GM21367 (cell line): ENCODE results near the gene PPARD.
"Not testable (repeated sequence)": the region's sequence is repeated elsewhere in the genome, so short reads cannot be mapped to it uniquely, and the experiment has no call there.

Source experiments
- ATAC-seq: cut with Tn5 transposase; IDR thresholded peaks from one replicate; pipeline ENCODE4 v1.9.1; 2021; ENCODE audit not compliant: unreplicated experiment

The PPARD gene

GRCh38 chr6:35403544-35404442, 61.4 kb downstream of the PPARD start:
- ATAC-seq: no peak

GRCh38 chr6:35406711-35407485, 64.5 kb downstream of the PPARD start:
- ATAC-seq: no peak

- no peak for ATAC-seq
Measured at GRCh38 chr6:35409245-35409644, 66.9 kb downstream of the PPARD start.

- no peak for ATAC-seq
Measured at GRCh38 chr6:35410131-35410530, 67.8 kb downstream of the PPARD start.

- ATAC-seq: no peak
Measured at GRCh38 chr6:35411066-35411465, 68.7 kb downstream of the PPARD start.

DNA sequence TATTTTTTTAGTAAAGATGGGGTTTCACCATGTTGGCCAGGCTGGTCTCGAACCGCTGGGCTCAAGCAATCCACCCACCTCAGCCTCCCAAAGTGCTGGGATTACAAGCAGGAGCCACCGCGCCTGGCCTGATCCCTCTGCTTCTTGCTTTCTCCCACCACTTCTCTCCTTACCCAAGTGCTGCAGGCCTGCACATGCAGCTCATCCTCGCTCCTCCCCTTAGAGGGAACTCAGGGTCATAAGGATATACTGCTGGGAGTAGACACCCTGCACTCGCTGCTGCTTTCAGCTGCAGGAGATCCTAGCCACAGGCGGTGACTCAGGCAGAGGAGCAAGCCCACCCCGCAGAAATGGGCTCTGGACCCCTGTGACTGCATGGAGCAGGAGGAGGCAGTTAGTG, 69.7 kb downstream of the PPARD start:
- ATAC-seq: no peak

DNA sequence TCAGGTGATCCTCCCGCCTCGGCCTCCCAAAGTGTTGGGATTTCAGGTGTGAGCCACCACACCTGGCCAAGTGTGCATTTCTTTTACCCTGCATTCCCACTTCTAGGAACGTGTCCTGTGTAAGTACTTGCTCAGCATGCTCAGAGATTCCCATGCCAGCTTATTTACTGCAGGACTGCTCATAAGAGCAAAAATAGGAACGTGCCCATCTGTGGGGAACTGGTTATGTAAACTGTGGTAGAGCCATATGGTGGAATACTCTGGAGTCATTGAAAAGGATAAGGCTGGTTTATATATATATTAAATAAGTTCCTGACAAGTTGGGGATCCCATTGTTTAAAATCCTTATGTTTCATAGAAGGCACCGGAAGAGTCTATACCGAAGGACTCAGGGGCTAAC, 71.6 kb downstream of the PPARD start:
- ATAC-seq: no peak

- no peak for ATAC-seq
Measured at GRCh38 chr6:35415065-35415891, 72.9 kb downstream of the PPARD start.

- ATAC-seq: no peak
Measured at GRCh38 chr6:35417979-35418661, 75.8 kb downstream of the PPARD start.

- no peak for ATAC-seq
Measured at GRCh38 chr6:35419417-35419816, 77.1 kb downstream of the PPARD start.

- ATAC-seq: no peak
Measured at GRCh38 chr6:35419961-35420360, 77.6 kb downstream of the PPARD start.

GRCh38 chr6:35425284-35425683, 82.9 kb downstream of the PPARD start:
- ATAC-seq: no peak

DNA sequence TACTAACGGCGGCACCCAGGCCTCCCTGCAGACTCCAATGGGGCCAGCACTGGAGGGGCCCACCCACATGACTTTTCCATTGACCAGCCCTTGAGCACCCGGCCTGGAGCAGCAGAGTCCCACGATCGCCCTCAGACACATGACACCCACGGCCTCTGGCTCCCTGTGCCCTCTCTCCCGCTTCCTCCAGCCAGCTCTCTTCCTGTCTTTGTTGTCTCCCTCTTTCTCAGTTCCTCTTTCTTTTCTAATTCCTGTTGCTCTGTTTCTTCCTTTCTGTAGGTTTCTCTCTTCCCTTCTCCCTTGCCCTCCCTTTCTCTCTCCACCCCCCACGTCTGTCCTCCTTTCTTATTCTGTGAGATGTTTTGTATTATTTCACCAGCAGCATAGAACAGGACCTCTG, 83.7 kb downstream of the PPARD start:
- ATAC-seq: no peak

DNA sequence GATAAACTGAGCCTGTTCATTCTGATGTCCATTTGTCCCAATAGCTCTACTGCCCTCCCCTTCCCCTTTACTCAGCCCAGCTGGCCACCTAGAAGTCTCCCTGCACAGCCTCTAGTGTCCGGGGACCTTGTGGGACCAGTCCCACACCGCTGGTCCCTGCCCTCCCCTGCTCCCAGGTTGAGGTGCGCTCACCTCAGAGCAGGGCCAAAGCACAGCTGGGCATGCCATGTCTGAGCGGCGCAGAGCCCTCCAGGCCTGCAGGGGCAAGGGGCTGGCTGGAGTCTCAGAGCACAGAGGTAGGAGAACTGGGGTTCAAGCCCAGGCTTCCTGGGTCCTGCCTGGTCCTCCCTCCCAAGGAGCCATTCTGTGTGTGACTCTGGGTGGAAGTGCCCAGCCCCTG, 85.1 kb downstream of the PPARD start:
- no peak for ATAC-seq

- no peak for ATAC-seq
Measured at GRCh38 chr6:35427851-35428321, 85.5 kb downstream of the PPARD start.

DNA sequence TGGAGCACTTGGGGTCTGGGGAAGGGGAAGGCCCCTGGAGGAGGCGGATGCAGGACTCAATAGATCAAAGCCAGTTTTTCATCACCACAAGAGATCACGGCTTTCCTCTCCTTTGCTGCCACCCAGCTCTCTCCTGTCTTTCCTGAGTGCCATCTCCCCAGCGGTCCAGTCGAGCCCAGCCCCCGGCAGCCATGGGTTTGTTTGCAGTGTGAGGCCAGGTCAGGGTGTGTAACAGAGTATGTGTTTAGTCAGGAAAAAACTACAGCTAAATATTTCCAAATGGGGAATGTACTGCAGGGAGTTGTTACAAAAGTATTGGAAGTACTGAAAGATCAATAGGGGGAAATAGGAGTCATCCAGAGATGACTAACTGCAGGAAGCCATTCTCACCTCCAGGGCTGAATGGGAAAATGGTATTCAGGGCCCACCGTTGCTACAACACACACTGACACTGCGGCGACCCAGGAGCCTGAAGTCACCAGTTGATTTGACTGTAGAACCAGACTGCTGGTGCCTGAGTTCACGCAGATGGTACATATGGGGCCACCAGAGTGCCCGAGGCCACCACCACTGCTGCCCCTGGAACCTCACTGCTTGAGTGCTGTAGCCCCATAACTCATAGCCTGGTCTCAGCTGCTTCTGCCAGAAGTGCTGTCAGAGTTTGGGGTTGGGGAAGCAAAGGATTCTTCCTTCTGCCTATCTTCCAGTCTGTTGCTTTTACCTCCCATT, 86.2 kb downstream of the PPARD start:
- ATAC-seq: no peak

- no peak for ATAC-seq
Measured at GRCh38 chr6:35429463-35429862, 87.1 kb downstream of the PPARD start.

DNA sequence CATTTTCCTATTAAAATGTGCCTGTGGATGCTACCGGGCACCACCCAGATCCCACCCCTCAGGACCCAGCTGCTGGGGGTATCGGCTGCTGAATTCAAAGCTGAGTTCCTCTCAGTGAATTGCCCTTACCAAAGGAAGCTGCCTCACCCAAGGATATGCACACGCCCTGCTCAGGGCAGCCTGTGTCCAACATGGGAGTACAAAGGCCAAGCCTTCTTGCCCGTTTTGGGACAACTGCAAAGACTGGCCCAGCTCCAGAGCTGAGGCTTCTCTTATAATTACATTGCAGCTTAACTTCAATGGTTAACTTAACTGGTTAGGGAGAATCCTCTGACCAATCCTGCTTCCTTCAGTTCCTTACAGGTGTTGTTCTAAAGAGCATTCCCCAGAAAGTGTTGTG, 89.9 kb downstream of the PPARD start:
- no peak for ATAC-seq

DNA sequence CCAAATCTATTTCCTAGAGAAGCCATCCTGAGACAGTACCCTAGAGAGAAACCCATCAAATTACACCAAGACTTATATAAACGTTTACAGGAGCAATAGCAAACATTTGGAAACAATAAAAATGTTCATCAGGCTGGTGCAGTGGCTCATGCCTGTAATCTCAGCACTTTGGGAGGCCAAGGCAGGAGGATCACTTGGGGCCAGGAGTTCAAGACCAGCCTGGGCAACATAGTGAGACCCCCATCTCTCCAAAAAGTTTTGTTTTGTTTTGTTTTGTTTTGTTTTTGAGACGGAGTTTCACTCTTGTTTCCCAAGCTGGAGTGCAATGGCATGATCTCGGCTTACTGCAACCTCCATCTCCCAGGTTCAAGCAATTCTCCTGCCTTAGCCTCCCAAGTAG, 90.3 kb downstream of the PPARD start:
- ATAC-seq: not testable (repeated sequence)
